Measurements from ENCODE around the gene CTTNBP2.

DNA sequence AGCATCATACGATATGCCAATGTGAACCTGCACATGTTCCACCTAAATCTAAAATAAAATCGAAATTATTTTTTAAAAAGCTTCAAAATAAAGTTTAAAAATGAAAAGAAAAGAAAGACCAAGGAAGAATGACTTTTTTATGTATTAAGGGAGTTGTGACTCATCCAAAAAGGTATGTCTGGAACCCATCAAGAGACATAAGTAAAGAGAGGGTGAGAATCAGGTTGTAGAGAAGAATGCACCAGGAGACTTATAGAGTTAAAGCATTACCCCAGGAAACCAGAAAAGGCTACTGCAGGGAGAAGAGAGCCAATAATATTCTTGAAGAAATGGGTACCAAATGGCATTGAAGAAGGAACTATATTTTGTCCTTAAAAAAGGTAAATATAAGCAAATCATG, 69.8 kb downstream of the CTTNBP2 start:
- no peak for TF ChIP-seq RFX5 (IDR thresholded peaks at IDR 0.05; ENCODE audit: low read depth, low read length)
- TF ChIP-seq, protein P1, sequence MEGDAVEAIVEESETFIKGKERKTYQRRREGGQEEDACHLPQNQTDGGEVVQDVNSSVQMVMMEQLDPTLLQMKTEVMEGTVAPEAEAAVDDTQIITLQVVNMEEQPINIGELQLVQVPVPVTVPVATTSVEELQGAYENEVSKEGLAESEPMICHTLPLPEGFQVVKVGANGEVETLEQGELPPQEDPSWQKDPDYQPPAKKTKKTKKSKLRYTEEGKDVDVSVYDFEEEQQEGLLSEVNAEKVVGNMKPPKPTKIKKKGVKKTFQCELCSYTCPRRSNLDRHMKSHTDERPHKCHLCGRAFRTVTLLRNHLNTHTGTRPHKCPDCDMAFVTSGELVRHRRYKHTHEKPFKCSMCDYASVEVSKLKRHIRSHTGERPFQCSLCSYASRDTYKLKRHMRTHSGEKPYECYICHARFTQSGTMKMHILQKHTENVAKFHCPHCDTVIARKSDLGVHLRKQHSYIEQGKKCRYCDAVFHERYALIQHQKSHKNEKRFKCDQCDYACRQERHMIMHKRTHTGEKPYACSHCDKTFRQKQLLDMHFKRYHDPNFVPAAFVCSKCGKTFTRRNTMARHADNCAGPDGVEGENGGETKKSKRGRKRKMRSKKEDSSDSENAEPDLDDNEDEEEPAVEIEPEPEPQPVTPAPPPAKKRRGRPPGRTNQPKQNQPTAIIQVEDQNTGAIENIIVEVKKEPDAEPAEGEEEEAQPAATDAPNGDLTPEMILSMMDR (CRISPR knock-in tag; IDR thresholded peaks at IDR 0.05), result no peak
- TF ChIP-seq, protein P2, sequence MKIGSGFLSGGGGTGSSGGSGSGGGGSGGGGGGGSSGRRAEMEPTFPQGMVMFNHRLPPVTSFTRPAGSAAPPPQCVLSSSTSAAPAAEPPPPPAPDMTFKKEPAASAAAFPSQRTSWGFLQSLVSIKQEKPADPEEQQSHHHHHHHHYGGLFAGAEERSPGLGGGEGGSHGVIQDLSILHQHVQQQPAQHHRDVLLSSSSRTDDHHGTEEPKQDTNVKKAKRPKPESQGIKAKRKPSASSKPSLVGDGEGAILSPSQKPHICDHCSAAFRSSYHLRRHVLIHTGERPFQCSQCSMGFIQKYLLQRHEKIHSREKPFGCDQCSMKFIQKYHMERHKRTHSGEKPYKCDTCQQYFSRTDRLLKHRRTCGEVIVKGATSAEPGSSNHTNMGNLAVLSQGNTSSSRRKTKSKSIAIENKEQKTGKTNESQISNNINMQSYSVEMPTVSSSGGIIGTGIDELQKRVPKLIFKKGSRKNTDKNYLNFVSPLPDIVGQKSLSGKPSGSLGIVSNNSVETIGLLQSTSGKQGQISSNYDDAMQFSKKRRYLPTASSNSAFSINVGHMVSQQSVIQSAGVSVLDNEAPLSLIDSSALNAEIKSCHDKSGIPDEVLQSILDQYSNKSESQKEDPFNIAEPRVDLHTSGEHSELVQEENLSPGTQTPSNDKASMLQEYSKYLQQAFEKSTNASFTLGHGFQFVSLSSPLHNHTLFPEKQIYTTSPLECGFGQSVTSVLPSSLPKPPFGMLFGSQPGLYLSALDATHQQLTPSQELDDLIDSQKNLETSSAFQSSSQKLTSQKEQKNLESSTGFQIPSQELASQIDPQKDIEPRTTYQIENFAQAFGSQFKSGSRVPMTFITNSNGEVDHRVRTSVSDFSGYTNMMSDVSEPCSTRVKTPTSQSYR (CRISPR knock-in tag; IDR thresholded peaks at IDR 0.05; ENCODE audit: borderline replicate concordance), result no peak
- no peak for TF ChIP-seq ATF7 (IDR thresholded peaks at IDR 0.05)
- TF ChIP-seq ATF7 (CRISPR knock-in tag; IDR thresholded peaks at IDR 0.05), result no peak
- no peak for TF ChIP-seq ZNF768 (CRISPR knock-in tag; IDR thresholded peaks at IDR 0.05)
- TF ChIP-seq, protein P3, sequence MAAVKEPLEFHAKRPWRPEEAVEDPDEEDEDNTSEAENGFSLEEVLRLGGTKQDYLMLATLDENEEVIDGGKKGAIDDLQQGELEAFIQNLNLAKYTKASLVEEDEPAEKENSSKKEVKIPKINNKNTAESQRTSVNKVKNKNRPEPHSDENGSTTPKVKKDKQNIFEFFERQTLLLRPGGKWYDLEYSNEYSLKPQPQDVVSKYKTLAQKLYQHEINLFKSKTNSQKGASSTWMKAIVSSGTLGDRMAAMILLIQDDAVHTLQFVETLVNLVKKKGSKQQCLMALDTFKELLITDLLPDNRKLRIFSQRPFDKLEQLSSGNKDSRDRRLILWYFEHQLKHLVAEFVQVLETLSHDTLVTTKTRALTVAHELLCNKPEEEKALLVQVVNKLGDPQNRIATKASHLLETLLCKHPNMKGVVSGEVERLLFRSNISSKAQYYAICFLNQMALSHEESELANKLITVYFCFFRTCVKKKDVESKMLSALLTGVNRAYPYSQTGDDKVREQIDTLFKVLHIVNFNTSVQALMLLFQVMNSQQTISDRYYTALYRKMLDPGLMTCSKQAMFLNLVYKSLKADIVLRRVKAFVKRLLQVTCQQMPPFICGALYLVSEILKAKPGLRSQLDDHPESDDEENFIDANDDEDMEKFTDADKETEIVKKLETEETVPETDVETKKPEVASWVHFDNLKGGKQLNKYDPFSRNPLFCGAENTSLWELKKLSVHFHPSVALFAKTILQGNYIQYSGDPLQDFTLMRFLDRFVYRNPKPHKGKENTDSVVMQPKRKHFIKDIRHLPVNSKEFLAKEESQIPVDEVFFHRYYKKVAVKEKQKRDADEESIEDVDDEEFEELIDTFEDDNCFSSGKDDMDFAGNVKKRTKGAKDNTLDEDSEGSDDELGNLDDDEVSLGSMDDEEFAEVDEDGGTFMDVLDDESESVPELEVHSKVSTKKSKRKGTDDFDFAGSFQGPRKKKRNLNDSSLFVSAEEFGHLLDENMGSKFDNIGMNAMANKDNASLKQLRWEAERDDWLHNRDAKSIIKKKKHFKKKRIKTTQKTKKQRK (IDR thresholded peaks at IDR 0.05; ENCODE audit: low read length), result no peak

All from HepG2 (cell line).